ENCODE data around the gene ZNF716. TPM values are rescaled to one million over a fixed set of nuclear protein-coding genes. Genes with fewer than 3 reads are reported as not detected.
"Not testable (repeated sequence)": the region's sequence is repeated elsewhere in the genome, so short reads cannot be mapped to it uniquely, and the experiment has no call there.

Gene ZNF716
- total and polyA plus RNA-seq, 2 donors (not counting 3 experiments of a cell fraction or from before 2014, with no cell fraction given): not detected

DNA sequence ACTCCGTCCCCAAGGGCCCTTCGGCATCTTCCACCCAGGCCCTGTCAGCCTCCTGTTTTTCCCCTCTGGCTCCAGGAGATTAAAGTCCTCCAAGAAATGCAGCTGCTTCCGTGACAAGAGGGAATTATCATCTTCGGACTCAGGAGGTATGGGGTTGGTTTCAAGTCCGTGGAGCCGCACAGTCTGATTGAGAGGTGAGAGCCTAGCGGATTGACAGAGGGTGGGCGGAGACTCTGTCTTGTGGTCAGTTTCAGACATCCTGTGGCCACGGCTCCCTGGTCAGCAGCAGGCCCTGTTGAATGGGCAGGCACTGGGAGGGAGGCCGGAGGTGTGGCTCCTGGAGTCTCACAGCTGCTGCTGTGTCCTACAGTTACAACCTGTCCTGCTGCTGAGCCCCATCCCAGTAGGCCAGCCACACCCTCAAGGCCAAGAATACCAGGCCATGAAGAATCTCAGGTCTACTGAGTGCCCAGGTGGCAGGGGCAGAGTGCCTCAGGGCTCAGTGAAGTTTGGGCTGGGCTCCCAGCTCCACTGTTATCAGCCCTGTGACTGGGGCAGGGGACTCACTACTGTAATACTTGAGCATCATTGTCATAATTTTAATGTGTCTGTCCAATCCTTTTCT is 49.3 kb upstream of the ZNF716 start:
- Histone ChIP-seq H3K27me3 (ENCODE audit: control insufficient read depth in 2 of 2, insufficient read depth in 2 of 2, low read length in 2 of 2) (no peaks in the 10 kb centered on the region), H3K9me3 (replicated peaks; ENCODE audit: control insufficient read depth, insufficient read depth, low read length) (peaks cover 4% of the 10 kb centered on the region), H3K27ac (ENCODE audit: insufficient read depth, low read depth, low read length) (no peak overlapping the region), H2AFZ (ENCODE audit: low read depth, low read length) (no peak overlapping the region), H3K4me1 (ENCODE audit: control insufficient read depth, extremely low read depth, insufficient read depth, low read length) (no peaks in the 10 kb centered on the region), H3K9ac (replicated peaks; ENCODE audit: extremely low read depth, insufficient read depth, low read length) (no peak overlapping the region), H3K9me1 (replicated peaks; ENCODE audit: control insufficient read depth, extremely low read depth, insufficient read depth, low read length) (no peaks in the 10 kb centered on the region), H3K79me2 (ENCODE audit: control insufficient read depth, insufficient read depth, low read length) (no peaks in the 10 kb centered on the region), H3K36me3 (ENCODE audit: control insufficient read depth in 2 of 2, extremely low read depth in 1 of 2, insufficient read depth in 2 of 2, low read length in 2 of 2) (no peaks in the 10 kb centered on the region), H3K4me3 (replicated peaks in 1 of 3; ENCODE audit: insufficient read depth in 1 of 3, low read depth in 1 of 3, low read length in 3 of 3) (no peak overlapping the region), H3K4me2 (ENCODE audit: insufficient read depth, low read length) (no peak overlapping the region), H4K20me1 (replicated peaks; ENCODE audit: control insufficient read depth, extremely low read depth, insufficient read depth, low read length) (no peaks in the 10 kb centered on the region)
- POLR2A ChIA-PET: no interaction called here
- intact Hi-C loops (cut with micrococcal nuclease): no loop called here
- dilution Hi-C loops (cut with MboI; ENCODE audit: extremely low pct_ligation_motif_present, low sequenced_read_pairs): no loop called here
- CTCF ChIA-PET: no interaction called here
- FAIRE-seq: no peak
- no peak for TF ChIP-seq POLR2AphosphoS5 (IDR thresholded peaks at IDR 0.05; ENCODE audit: insufficient read depth, low read depth, low read length)
- no TSS peak for BruUV-seq (replicated peaks)
- no peak for DNase-seq (ENCODE audit: low read depth, low spot score)

DNA sequence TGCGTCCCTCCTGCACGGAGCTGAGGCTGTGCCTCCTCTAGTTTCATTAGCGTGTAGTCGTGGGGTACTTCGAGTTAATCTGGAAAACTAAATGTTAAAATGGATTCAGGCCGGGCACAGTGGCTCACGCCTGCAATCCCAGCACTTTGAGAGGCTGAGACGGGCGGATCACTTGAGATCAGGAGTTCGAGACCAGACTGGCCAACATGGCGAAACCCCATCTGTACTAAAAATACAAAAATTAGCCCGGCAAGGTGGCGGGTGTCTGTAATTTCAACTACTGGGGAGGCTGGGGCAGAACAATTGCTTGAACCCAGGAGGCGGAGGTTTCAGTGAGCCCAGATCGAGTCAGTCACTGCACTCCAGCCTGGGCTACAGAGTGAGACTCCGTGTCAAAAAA is 46.9 kb upstream of the ZNF716 start:
- H3K27ac ChIP-seq (ENCODE audit: insufficient read depth, low read depth, low read length); H3K27me3 ChIP-seq (ENCODE audit: control insufficient read depth in 2 of 2, insufficient read depth in 2 of 2, low read length in 2 of 2); H3K9ac ChIP-seq (replicated peaks; ENCODE audit: extremely low read depth, insufficient read depth, low read length); H3K36me3 ChIP-seq (ENCODE audit: control insufficient read depth in 2 of 2, extremely low read depth in 1 of 2, insufficient read depth in 2 of 2, low read length in 2 of 2); DNase-seq (ENCODE audit: low read depth, low spot score); H2AFZ ChIP-seq (ENCODE audit: low read depth, low read length); H3K9me1 ChIP-seq (replicated peaks; ENCODE audit: control insufficient read depth, extremely low read depth, insufficient read depth, low read length); POLR2A ChIA-PET; CTCF ChIA-PET; H3K9me3 ChIP-seq (replicated peaks; ENCODE audit: control insufficient read depth, insufficient read depth, low read length); H3K4me1 ChIP-seq (ENCODE audit: control insufficient read depth, extremely low read depth, insufficient read depth, low read length); H3K79me2 ChIP-seq (ENCODE audit: control insufficient read depth, insufficient read depth, low read length); intact Hi-C loops (cut with micrococcal nuclease); FAIRE-seq; dilution Hi-C loops (cut with MboI; ENCODE audit: extremely low pct_ligation_motif_present, low sequenced_read_pairs); H4K20me1 ChIP-seq (replicated peaks; ENCODE audit: control insufficient read depth, extremely low read depth, insufficient read depth, low read length); BruUV-seq (replicated peaks); H3K4me3 ChIP-seq (replicated peaks in 1 of 3; ENCODE audit: insufficient read depth in 1 of 3, low read depth in 1 of 3, low read length in 3 of 3); H3K4me2 ChIP-seq (ENCODE audit: insufficient read depth, low read length): not testable (repeated sequence)

Measured in endothelial cell of umbilical vein (primary cell).